Pancreas (tissue), 10 donors: ENCODE data around the gene FOXC1. TPM values are rescaled to one million over a fixed set of nuclear protein-coding genes. Genes with fewer than 3 reads are reported as not detected.
A peak's percentile ranks its signal among the peaks of the same experiment; 100 is the strongest.

Experiments used
- ATAC-seq, 4 donors: fragments of 200-7000 bp; cut with Tn5 transposase; one replicate each; pipeline versions ENCODE4 v1.8.0 to v1.9.1; 2020; ENCODE audit warnings: mild to moderate bottlenecking in 4 of 4, moderate library complexity in 4 of 4
- DNase-seq, 6 donors: peaks; one replicate each; pipeline ENCODE4 v3.0.0-alpha.2; 2020
- FAIRE-seq: peaks from 2 replicates; lab custom pipeline; 2012; peaks lifted over from hg19 to GRCh38; lab: Jason Lieb, UNC
- H3K27ac ChIP-seq, 4 donors: fragments of 200-600 bp; sonication (generic); 1 replicate in 3 of 4; 2 replicates in 1 of 4; pipeline versions ENCODE4 v1.5.0 to v1.8.0; 2020
- H3K27me3 ChIP-seq, 4 donors: fragments of 200-600 bp; one replicate each; pipeline ENCODE4 v1.8.0; 2021
- H3K36me3 ChIP-seq, 3 donors: fragments of 200-600 bp; sonication (generic) in 1 of 3; one replicate each; pipeline versions ENCODE4 v1.5.0 to v1.8.0; 2020 to 2021
- H3K4me1 ChIP-seq, 3 donors: fragments of 200-600 bp; one replicate each; pipeline ENCODE4 v1.8.0; 2021
- H3K4me3 ChIP-seq, 4 donors: fragments of 200-600 bp; sonication (generic) in 2 of 4; one replicate each; pipeline versions ENCODE4 v1.5.0 to v1.8.0; 2020 to 2021
- H3K9me3 ChIP-seq, 4 donors: fragments of 200-600 bp; one replicate each; pipeline ENCODE4 v1.8.0; 2021
- CTCF ChIP-seq, 4 donors: fragments of 200-600 bp; sonication (generic) in 3 of 4; IDR thresholded peaks; one replicate each; pipeline versions ENCODE4 v1.5.0 to v1.8.0; 2021; ENCODE audit warnings: antibody characterized with exemption in 4 of 4
- WGBS, 2 donors: extraction: QIAGEN DNeasy Blood & Tissue Kit; methylation state at CpG; one replicate each; pipeline ENCODE4 v1.1.7; 2013; 5-methylcytosine and 5-hydroxymethylcytosine counted together
- intact Hi-C, 3 donors: fragments of 100-400 bp; cut with DNase I; formaldehyde crosslinking; loops; one replicate each; pipeline versions ENCODE4 v1.11.1 to v1.14.2; 2022
- polyA plus RNA-seq, 2 donors: library from polyadenylated mRNA; stranded (reverse); fragments of 200-250 nt; gene quantifications; one replicate each; pipeline ENCODE4 v1.2.3, GENCODE V29; 2013
- total RNA-seq, 6 donors: library from RNA; stranded (reverse); fragmentation: NEBNext Ultra II Directional in 4 of 6; extraction: Animal tissue kit (Norgen Biotek cat#: 25700) in 4 of 6; gene quantifications; one replicate each; pipeline versions ENCODE4 v1.2.1 to v1.2.4, GENCODE V29; 2021 to 2023
- donor health status: healthy with polysubstance abuse.
- donor health status: DM: no; HTN: no; CAD: no; lungs with moderate emphysema.
- donor health status: DM: no; HTN: no; CAD: no.
- donor health status: control.
- donor health status: control.
- donor health status: Bipolar disorder and iron deficiency.
- donor health status: DM: yes; HTN: yes; CAD: no.
- donor health status: DM: no; HTN: no; CAD: no.
- donor health status: DM: no; HTN: no; CAD: no.
- donor health status: DM: yes; HTN: yes; CAD: no.

Gene FOXC1
- total and polyA plus RNA-seq, 8 donors: 0.99 to 4.0 (median 2.5) TPM

- DNase-seq: no peak
- peaks cover 0 to 11% (median 6%) of the 10 kb centered on the region in 3 donors for H3K4me1 ChIP-seq
- WGBS, 2 donors: 33 to 44% methylated on average over 22 of the region's 22 CpGs
- no peak overlapping the region for H3K4me3 ChIP-seq
- intact Hi-C loops: loop anchor here in 2 of 3 donors (10.0 kb wide), 1 partner anchor 498 kb away; no protein-coding TSS in a partner anchor
- H3K9me3 ChIP-seq: no peaks in the 10 kb centered on the region
- no peak for TF ChIP-seq CTCF (IDR thresholded peaks at IDR 0.05)
- H3K27ac ChIP-seq: no peak overlapping the region
- no peak for ATAC-seq
- peaks cover 0 to 39% (median 7%) of the 10 kb centered on the region in 4 donors for H3K27me3 ChIP-seq
- no peak for FAIRE-seq
- no peaks in the 10 kb centered on the region for H3K36me3 ChIP-seq
Observed at GRCh38 chr6:1606780-1607515, 2.8 kb upstream of the FOXC1 start.

- DNase-seq: no peak
- ATAC-seq: no peak
- WGBS, 2 donors: 15 to 24% methylated on average over 32 of the region's 32 CpGs
- H3K27me3 ChIP-seq: peaks cover 4 to 39% (median 9%) of the 10 kb centered on the region in 4 donors
- no peaks in the 10 kb centered on the region for H3K9me3 ChIP-seq
- no peak overlapping the region for H3K27ac ChIP-seq
- FAIRE-seq: no peak
- H3K4me1 ChIP-seq: peaks cover 0 to 17% (median 9%) of the 10 kb centered on the region in 3 donors
- no peak for TF ChIP-seq CTCF (IDR thresholded peaks at IDR 0.05)
- intact Hi-C loops: loop anchor here in 2 of 3 donors (10.0 kb wide), 1 partner anchor 497 kb away; no protein-coding TSS in a partner anchor
- H3K4me3 ChIP-seq: no peak overlapping the region
- no peaks in the 10 kb centered on the region for H3K36me3 ChIP-seq
Observed at GRCh38 chr6:1607516-1608221, 2.0 kb upstream of the FOXC1 start.

- ATAC-seq: no peak
- peaks cover 8 to 43% (median 10%) of the 10 kb centered on the region in 4 donors for H3K27me3 ChIP-seq
Observed at GRCh38 chr6:1608222-1609040, 1.3 kb upstream of the FOXC1 start.

More at GRCh38 chr6:1608222-1609040, 1.3 kb upstream of the FOXC1 start:
- peak overlapping the region in 3 of 4 donors; percentile 49 to 67 (median 65) for H3K4me3 ChIP-seq
- no peaks in the 10 kb centered on the region for H3K36me3 ChIP-seq
- H3K9me3 ChIP-seq: no peaks in the 10 kb centered on the region
- WGBS, 2 donors: 11 to 18% methylated on average over 59 of the region's 59 CpGs
- no peak for TF ChIP-seq CTCF (IDR thresholded peaks at IDR 0.05)
- peaks cover 0 to 18% (median 12%) of the 10 kb centered on the region in 3 donors for H3K4me1 ChIP-seq
- no peak for DNase-seq
- intact Hi-C loops: loop anchor here in 2 of 3 donors (10.0 kb wide), 1 partner anchor 496 kb away; no protein-coding TSS in a partner anchor
- no peak for FAIRE-seq
- no peak overlapping the region for H3K27ac ChIP-seq
